ENCODE measurements around the gene ADRB1. TPM values are rescaled to one million over a fixed set of nuclear protein-coding genes. Genes with fewer than 3 reads are reported as not detected.

The ADRB1 gene
- total RNA-seq, 2 experiments from 2014 or later, result not detected

DNA sequence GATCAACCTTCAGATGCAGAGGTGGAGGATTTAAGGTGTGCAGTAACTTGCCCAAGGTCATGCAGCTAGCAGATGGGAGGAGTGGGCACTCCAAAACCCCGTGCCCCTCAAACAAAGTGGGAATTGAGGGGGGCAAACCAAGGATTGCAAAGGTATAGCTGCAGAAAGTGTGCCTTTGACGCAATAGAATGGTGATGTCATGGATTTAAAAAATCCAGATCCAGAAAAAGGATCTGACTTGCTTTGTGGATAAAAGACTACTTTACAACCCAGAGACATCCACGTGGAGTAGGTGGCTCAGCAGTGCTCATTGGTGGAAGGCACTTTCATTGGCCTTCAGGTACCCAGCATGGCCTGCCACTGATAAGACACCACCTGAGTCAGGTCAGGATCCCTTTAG is 15.7 kb upstream of the ADRB1 start:
- H3K36me3 Mint-ChIP-seq (ENCODE audit: low read depth), result peaks cover 2% of the 10 kb centered on the region
- H3K4me1 Mint-ChIP-seq, result peaks cover 15% of the 10 kb centered on the region
- H3K4me3 Mint-ChIP-seq, result no peak overlapping the region
- no peak for ATAC-seq
- intact Hi-C loops (cut with DNase I, micrococcal nuclease), result no loop called here
- CTCF ChIA-PET, result no interaction called here
- POLR2A ChIA-PET, result interaction anchor here (0.6 kb wide), 1 partner anchor 32 kb away, joined by 6 read pairs; no protein-coding TSS in a partner anchor
- no peaks in the 10 kb centered on the region for H3K9me3 Mint-ChIP-seq (ENCODE audit: low read depth)
- peaks cover 16% of the 10 kb centered on the region for H3K27me3 Mint-ChIP-seq
- H3K27ac Mint-ChIP-seq, result no peak overlapping the region
- DNase-seq, result no peak

DNA sequence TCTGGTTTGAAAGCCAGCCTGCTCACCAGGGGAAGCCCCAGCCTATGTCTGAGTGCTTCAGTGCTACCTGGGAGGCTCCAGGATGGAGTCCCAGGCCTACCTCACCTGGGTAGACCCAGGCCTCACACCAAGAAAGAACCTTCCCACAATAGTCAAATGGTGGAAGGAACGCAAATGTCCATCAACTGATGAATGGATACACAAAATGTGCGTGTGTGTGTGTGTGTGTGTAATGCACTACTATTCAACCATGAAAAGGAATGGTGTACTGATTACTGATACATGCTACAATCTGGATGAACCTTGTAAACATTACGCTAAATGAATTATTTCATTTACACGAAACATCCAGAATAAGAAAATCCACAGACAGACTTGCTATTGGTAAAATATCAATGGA is 15.2 kb upstream of the ADRB1 start:
- Mint-ChIP-seq H3K27ac (no peak overlapping the region), H3K36me3 (ENCODE audit: low read depth) (peaks cover 2% of the 10 kb centered on the region), H3K9me3 (ENCODE audit: low read depth) (no peaks in the 10 kb centered on the region), H3K27me3 (peaks cover 15% of the 10 kb centered on the region), H3K4me3 (no peak overlapping the region), H3K4me1 (peaks cover 15% of the 10 kb centered on the region)
- DNase-seq (no peak), ATAC-seq (no peak)
- intact Hi-C loops (cut with DNase I, micrococcal nuclease), result no loop called here
- ChIA-PET POLR2A (interaction anchor here (0.6 kb wide), 1 partner anchor 31 kb away, joined by 6 read pairs; no protein-coding TSS in a partner anchor), CTCF (no interaction called here)

DNA sequence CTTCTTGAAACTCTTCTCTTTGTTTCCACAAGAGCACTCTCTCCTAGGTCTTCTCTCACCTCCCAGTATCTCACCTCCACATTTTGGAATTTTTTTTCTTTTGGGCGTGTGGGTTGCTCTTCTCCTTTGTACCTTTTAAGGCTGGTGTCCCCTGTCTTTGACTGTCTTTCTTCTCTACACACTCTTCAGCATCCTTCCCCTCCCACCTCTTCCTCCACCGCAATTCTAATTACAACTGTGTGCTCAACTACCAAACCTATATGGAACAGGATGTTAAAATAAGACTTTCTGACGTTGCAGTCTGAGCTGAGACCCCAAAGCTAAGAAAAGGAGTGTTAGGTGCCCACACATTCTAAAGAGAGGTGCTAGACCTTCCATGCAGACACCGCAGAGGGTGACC is 14.0 kb upstream of the ADRB1 start:
- intact Hi-C loops (cut with DNase I, micrococcal nuclease), result no loop called here
- Mint-ChIP-seq H3K27me3 (peaks cover 16% of the 10 kb centered on the region), H3K36me3 (ENCODE audit: low read depth) (peaks cover 2% of the 10 kb centered on the region), H3K27ac (no peak overlapping the region), H3K4me1 (peaks cover 12% of the 10 kb centered on the region), H3K9me3 (ENCODE audit: low read depth) (no peaks in the 10 kb centered on the region), H3K4me3 (no peak overlapping the region)
- ATAC-seq (no peak), DNase-seq (no peak)
- ChIA-PET CTCF (no interaction called here), POLR2A (no interaction called here)

DNA sequence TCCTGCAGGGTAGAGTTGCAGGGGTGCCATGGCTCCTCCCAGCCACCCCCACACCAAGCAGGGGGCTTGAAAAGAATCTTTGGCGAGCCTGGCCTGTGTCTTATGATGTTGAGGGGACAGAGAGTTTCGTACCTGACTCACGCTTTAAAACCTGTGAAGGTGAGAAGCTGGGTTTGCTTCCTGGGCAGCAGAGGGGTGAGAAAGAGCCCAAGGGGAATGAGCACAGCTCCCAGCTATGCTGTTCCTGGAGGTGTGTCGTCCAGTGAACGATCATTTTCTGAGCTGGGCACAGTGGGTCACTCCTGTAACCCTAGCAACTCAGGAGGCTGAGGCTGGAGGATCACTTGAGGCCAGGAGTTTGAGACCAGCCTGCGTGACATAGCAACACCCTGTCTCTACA is 13.5 kb upstream of the ADRB1 start:
- H3K27ac Mint-ChIP-seq, result no peak overlapping the region
- POLR2A ChIA-PET, result no interaction called here
- intact Hi-C loops (cut with DNase I, micrococcal nuclease), result no loop called here

DNA sequence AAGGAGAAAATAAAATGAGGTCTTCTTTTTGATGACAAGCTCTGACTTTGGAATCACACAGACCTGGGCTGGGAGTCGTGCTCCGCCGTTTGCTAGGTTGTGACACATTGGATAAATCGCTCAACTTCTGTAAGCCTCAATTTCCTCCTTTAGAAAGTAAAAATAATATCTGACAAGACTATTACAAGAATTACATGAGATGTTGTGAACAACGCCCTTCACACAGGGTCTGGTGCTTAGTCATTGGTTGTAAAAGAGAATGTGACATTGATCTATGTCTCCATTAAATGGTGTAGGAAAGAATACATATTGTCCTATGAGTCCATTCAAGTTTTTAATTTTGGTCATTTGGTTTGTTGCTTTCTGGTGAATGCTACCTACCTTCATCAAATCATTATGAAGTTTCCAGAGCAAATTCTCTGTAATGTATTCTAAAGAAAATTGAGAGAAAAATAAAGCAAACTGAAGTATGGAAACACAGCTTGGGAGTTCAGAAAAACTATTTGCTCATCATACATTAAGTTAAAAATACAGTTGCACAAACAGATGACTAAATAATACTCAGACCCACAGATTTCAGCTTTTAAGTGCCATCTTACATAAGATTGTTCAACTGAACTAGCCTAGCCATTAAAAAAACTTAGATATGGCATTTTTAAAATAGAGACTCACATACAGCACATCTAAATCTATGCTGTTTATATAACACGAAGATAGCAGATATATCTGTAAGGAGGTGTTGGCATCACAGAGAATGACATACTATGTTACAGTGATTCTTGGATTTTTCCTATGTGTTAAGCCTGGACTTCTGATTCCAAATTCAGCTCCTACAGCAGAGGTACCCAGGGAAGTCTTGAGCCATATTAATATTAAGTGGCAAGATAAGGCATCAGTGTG is 12.3 kb upstream of the ADRB1 start:
- H3K27me3 Mint-ChIP-seq, result peaks cover 18% of the 10 kb centered on the region
- H3K4me3 Mint-ChIP-seq, result no peak overlapping the region
- ChIA-PET CTCF (interaction anchor here (0.7 to 0.9 kb wide), 2 partner anchors 9 to 101 kb away, joined by 3 read pairs; no protein-coding TSS in a partner anchor), POLR2A (no interaction called here)
- DNase-seq (no peak), ATAC-seq (no peak)
- H3K4me1 Mint-ChIP-seq, result no peaks in the 10 kb centered on the region
- intact Hi-C loops (cut with DNase I, micrococcal nuclease), result no loop called here
- no peaks in the 10 kb centered on the region for H3K9me3 Mint-ChIP-seq (ENCODE audit: low read depth)
- H3K27ac Mint-ChIP-seq, result no peak overlapping the region
- H3K36me3 Mint-ChIP-seq (ENCODE audit: low read depth), result no peaks in the 10 kb centered on the region

More for the DNA sequence above, 13.5 kb upstream of the ADRB1 start:
- no peak for DNase-seq
- ATAC-seq, result no peak
- CTCF ChIA-PET, result no interaction called here
- Mint-ChIP-seq H3K27me3 (peaks cover 17% of the 10 kb centered on the region), H3K36me3 (ENCODE audit: low read depth) (no peaks in the 10 kb centered on the region), H3K4me3 (no peak overlapping the region), H3K9me3 (ENCODE audit: low read depth) (no peaks in the 10 kb centered on the region), H3K4me1 (peaks cover 7% of the 10 kb centered on the region)

DNA sequence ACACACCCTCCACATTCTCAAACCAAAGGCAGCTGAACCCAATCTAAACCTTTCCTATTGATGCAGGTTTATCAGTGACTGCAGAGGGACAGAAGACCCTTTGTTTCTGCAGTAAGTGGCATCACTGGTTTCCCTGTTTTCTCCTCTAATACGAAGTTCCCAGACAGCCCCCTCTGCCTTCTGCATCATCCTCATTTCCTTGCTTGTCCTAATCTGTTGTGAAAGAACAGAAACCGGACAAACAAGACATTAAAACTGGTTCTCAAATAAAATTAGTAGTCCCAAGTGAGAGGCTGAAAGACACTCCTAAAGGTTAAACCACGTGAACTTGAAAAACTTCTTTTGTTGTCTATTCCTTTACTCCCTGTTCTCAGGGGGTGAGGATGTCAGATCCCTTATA is 10.1 kb upstream of the ADRB1 start:
- CTCF ChIA-PET, result no interaction called here
- peaks cover 17% of the 10 kb centered on the region for H3K27me3 Mint-ChIP-seq
- no peak for ATAC-seq
- intact Hi-C loops (cut with DNase I, micrococcal nuclease), result no loop called here
- H3K4me3 Mint-ChIP-seq, result no peak overlapping the region
- H3K9me3 Mint-ChIP-seq (ENCODE audit: low read depth), result no peaks in the 10 kb centered on the region
- DNase-seq, result no peak
- no peak overlapping the region for H3K27ac Mint-ChIP-seq
- POLR2A ChIA-PET, result no interaction called here
- no peaks in the 10 kb centered on the region for H3K36me3 Mint-ChIP-seq (ENCODE audit: low read depth)
- no peaks in the 10 kb centered on the region for H3K4me1 Mint-ChIP-seq

DNA sequence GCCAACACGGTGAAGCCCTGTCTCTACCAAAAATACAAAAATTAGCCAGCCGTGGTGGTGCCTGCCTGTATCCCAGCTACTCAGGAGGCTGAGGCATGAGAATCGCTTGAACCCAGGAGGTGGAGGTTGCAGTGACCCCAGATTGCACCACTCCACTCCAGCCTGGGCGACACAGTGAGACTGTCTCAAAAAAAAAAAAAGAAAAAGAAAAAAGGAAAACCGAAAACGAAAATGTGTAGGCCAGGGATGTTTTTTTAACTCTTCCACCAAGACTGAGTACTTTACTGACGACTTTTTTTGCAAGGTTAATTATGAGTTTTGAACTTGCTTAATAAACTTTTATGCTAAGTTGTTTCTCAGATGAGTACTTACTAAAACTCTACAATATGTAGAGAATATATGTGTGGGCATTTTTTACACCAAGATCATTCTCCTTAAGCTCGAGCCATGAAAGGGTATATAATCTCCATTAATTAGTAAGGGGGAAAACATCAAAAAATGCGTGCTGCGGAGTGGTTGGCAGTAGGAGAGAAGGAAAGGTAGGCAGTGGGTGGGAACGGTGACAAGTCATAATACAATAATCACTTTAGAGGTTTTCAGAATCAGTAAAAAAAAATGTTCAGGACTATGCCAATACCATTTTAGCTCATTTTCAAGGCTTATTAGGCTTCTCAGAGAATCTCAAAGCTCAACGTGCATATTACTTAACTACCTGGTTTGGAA is 8.6 kb upstream of the ADRB1 start:
- H3K27ac Mint-ChIP-seq, result no peak overlapping the region
- DNase-seq, result no peak
- H3K4me3 Mint-ChIP-seq, result no peak overlapping the region
- intact Hi-C loops (cut with DNase I, micrococcal nuclease), result no loop called here
- no peaks in the 10 kb centered on the region for H3K4me1 Mint-ChIP-seq
- H3K9me3 Mint-ChIP-seq (ENCODE audit: low read depth), result no peaks in the 10 kb centered on the region
- CTCF ChIA-PET, result interaction anchor here (0.5 to 1.0 kb wide), 3 partner anchors 11 to 236 kb away, joined by 3 to 4 read pairs (median 3); no protein-coding TSS in a partner anchor
- no peaks in the 10 kb centered on the region for H3K36me3 Mint-ChIP-seq (ENCODE audit: low read depth)
- no peak for ATAC-seq
- peaks cover 18% of the 10 kb centered on the region for H3K27me3 Mint-ChIP-seq
- POLR2A ChIA-PET, result interaction anchor here (0.6 kb wide), 2 partner anchors 11 to 17 kb away, joined by 3 read pairs; no protein-coding TSS in a partner anchor

DNA sequence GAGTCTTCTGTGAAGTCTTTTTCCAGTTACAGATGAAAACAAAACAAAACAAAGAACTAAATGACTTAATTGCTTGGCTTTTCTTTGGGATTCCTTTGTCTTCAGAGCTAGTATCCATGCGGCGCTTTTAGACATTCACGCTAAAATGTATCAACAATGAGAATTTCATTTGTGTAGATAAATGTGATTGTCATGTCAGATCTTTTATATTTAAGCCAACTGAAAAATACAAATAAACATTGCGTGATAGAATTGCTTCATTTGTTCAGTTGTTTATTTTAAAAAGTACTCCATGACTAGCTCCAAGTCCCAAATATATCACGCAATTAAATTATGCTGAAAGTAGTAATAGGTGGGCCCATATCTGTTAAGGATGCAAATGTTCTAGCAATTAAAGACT is 7.9 kb upstream of the ADRB1 start:
- CTCF ChIA-PET, result interaction anchor here (0.8 to 1.0 kb wide), 3 partner anchors 11 to 267 kb away, joined by 3 to 4 read pairs (median 3); no protein-coding TSS in a partner anchor
- Mint-ChIP-seq H3K9me3 (ENCODE audit: low read depth) (no peaks in the 10 kb centered on the region), H3K4me3 (no peak overlapping the region), H3K36me3 (ENCODE audit: low read depth) (no peaks in the 10 kb centered on the region), H3K4me1 (no peaks in the 10 kb centered on the region), H3K27ac (no peak overlapping the region), H3K27me3 (peaks cover 23% of the 10 kb centered on the region)
- intact Hi-C loops (cut with DNase I, micrococcal nuclease), result no loop called here
- ATAC-seq (no peak), DNase-seq (no peak)
- POLR2A ChIA-PET, result interaction anchor here (0.6 kb wide), 2 partner anchors 12 to 18 kb away, joined by 3 read pairs; no protein-coding TSS in a partner anchor

DNA sequence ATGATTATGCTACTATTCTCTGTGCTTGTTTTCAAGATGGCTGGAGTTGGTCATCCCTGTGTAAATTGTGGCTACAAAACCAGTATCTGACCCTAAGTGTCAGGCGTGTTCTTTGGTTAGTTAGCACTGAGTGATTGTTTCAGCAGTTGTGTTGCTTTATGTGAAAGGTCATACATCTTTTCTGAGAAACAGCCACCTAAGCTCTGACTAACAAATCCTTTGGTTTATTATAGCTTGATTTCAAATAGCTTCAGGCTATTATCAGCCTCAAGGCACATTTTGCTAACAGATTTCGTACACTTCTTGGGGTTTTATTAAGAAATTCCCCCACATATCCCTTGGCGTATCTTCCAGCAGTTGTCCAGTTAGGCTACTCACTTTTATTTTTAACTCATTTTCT is 4.8 kb upstream of the ADRB1 start:
- DNase-seq (no peak), ATAC-seq (no peak)
- no peak overlapping the region for H3K27ac Mint-ChIP-seq
- no peak overlapping the region for H3K4me3 Mint-ChIP-seq
- ChIA-PET POLR2A (no interaction called here), CTCF (no interaction called here)
- intact Hi-C loops (cut with DNase I, micrococcal nuclease), result no loop called here
- peaks cover 29% of the 10 kb centered on the region for H3K27me3 Mint-ChIP-seq
- H3K4me1 Mint-ChIP-seq, result peaks cover 5% of the 10 kb centered on the region
- no peaks in the 10 kb centered on the region for H3K9me3 Mint-ChIP-seq (ENCODE audit: low read depth)
- H3K36me3 Mint-ChIP-seq (ENCODE audit: low read depth), result no peaks in the 10 kb centered on the region

DNA sequence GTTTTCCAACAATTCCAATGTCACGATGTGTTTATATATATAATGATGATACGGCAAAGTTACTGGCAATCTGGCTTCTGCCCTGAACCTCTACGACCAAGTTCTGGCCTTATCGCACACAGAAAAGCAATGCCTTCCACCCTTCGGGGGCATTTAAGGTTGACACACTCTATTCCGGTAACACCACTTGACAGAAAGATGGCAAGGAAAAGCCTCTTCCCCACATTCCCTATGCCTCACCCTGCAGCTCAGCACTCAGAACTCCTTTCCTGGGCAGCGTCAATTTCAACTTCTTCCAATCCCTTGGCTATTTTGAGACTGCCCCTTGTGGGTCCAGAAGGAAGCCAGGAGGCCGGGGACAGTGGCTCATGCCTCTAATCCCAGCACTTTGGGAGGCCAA is 2.5 kb upstream of the ADRB1 start:
- ChIA-PET CTCF (no interaction called here), POLR2A (no interaction called here)
- Mint-ChIP-seq H3K4me1 (peaks cover 16% of the 10 kb centered on the region), H3K9me3 (ENCODE audit: low read depth) (no peaks in the 10 kb centered on the region), H3K4me3 (no peak overlapping the region), H3K36me3 (ENCODE audit: low read depth) (no peaks in the 10 kb centered on the region), H3K27ac (no peak overlapping the region), H3K27me3 (peaks cover 41% of the 10 kb centered on the region)
- DNase-seq, result no peak
- no peak for ATAC-seq
- intact Hi-C loops (cut with DNase I, micrococcal nuclease), result loop anchor here in 1 of 2 experiments (5.0 kb wide), 1 partner anchor 79 kb away; no protein-coding TSS in a partner anchor

DNA sequence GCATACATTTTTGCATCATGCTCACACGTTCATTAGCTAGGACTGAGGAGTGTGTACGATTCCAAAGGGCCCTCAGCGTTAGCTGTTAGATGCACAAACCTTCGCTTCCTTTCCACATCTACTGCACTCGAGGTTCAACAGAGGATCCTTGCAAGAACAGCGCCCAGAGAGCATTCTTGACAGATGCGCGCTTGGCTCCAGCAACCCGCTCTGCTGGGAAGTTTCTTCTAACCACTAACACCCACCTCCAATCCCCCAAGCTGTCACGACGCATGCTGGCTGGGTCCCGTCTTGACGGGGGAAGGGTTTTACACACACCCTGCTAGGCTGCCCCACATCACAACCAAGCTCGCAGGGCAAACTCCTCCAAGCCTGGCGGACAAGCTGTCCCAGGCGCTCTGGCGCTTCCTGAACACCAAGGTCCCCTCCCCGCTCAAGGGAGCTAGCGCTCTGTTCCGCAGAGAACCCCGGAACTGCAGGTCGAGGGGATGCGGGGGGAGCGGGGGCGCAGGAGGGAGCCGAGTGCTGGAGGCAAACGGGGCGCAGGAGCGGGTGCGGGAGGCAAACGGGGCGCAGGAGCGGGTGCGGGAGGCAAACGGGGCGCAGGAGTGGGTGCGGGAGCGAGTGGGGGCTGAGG is 653 bp upstream of the ADRB1 start:
- H3K36me3 Mint-ChIP-seq (ENCODE audit: low read depth), result no peaks in the 10 kb centered on the region
- H3K9me3 Mint-ChIP-seq (ENCODE audit: low read depth), result no peaks in the 10 kb centered on the region
- DNase-seq (peak; percentile 31), ATAC-seq (peak; percentile 45)
- POLR2A ChIA-PET, result interaction anchor here (0.6 to 0.7 kb wide), 2 partner anchors 360 to 837 kb away, joined by 3 to 4 read pairs; no protein-coding TSS in a partner anchor
- intact Hi-C loops (cut with DNase I, micrococcal nuclease), result loop anchor here in 1 of 2 experiments (5.0 kb wide), 1 partner anchor 81 kb away; no protein-coding TSS in a partner anchor
- H3K27me3 Mint-ChIP-seq, result peaks cover 52% of the 10 kb centered on the region
- peak overlapping the region; percentile 57 for H3K4me3 Mint-ChIP-seq
- no peak overlapping the region for H3K27ac Mint-ChIP-seq
- peaks cover 16% of the 10 kb centered on the region for H3K4me1 Mint-ChIP-seq
- CTCF ChIA-PET, result interaction anchor here (0.7 to 1.5 kb wide), 2 partner anchors 19 to 244 kb away, joined by 4 read pairs; no protein-coding TSS in a partner anchor
